GM13977 (cell line): Measurements from ENCODE around the gene ZCCHC8.
"Not testable (repeated sequence)": the region's sequence is repeated elsewhere in the genome, so short reads cannot be mapped to it uniquely, and the experiment has no call there.

Source experiments
- DNase-seq: peaks from one replicate; pipeline ENCODE4 v3.0.0; 2012; ENCODE audit warnings: low spot score
- CTCF ChIP-seq: IDR thresholded peaks from 2 replicates; pipeline ENCODE4 v1.5.1; 2012; ENCODE audit warnings: mild to moderate bottlenecking, control low read depth; ENCODE audit not compliant: insufficient read depth; ENCODE audit errors: extremely low read depth, missing control alignments
- in situ Hi-C: fragments of 300-500 bp; cut with MboI; formaldehyde crosslinking; loops from one replicate; pipeline ENCODE4 v1.12.0; 2022; ENCODE audit warnings: low sequenced_read_pairs, low pct_unique_long_range_greater_than_20kb, mixed read lengths, inconsistent platforms; ENCODE audit not compliant: unreplicated experiment

ZCCHC8 gene

GRCh38 chr12:122473543-122474323 is 27.0 kb downstream of the ZCCHC8 start:
- peak; percentile 42 for DNase-seq
- in situ Hi-C loops, result no loop called here
- no peak for TF ChIP-seq CTCF

GRCh38 chr12:122471324-122472226 is 29.2 kb downstream of the ZCCHC8 start:
- peak; percentile 70 for TF ChIP-seq CTCF
- in situ Hi-C loops, result no loop called here
- DNase-seq, result peak; percentile 54

GRCh38 chr12:122470576-122470975 is 30.2 kb downstream of the ZCCHC8 start:
- in situ Hi-C loops, DNase-seq: not testable (repeated sequence)

- in situ Hi-C loops, result not testable (repeated sequence)
These were observed 30.9 kb downstream of the ZCCHC8 start for GRCh38 chr12:122469856-122470255.

DNA sequence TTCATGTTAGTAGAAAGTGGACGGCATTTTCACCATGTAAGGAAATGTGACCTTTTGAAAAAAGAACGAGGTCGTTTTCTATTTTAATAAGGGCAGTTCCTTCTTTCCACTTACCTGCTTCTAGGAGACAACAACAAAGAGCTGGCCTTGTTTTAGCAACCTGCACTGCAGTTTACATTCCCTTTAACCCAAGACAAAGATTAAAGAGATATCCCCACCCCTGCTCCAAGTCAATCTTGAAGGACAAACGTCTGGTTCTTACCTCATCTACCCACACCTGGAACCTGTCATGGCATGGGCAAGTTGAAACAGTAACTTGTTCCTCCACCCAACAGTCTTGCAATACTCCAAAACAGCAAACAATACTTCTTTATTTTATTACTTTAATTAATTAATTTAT is 32.7 kb downstream of the ZCCHC8 start:
- no peak for TF ChIP-seq CTCF
- in situ Hi-C loops, result no loop called here
- no peak for DNase-seq

More at GRCh38 chr12:122469856-122470255, 30.9 kb downstream of the ZCCHC8 start:
- DNase-seq, result not testable (repeated sequence)

- in situ Hi-C loops, DNase-seq: not testable (repeated sequence)
These were observed 36.3 kb downstream of the ZCCHC8 start for GRCh38 chr12:122464317-122465042.

- in situ Hi-C loops, result no loop called here
- DNase-seq, result no peak
- no peak for TF ChIP-seq CTCF
These were observed 40.1 kb downstream of the ZCCHC8 start for GRCh38 chr12:122460641-122461040.
